ENCODE measurements around the gene ENTPD8.

Gene ENTPD8

GRCh38 chr9:137445930-137446431 is 4.8 kb upstream of the ENTPD8 start:
- DNase-seq = no peak

DNA sequence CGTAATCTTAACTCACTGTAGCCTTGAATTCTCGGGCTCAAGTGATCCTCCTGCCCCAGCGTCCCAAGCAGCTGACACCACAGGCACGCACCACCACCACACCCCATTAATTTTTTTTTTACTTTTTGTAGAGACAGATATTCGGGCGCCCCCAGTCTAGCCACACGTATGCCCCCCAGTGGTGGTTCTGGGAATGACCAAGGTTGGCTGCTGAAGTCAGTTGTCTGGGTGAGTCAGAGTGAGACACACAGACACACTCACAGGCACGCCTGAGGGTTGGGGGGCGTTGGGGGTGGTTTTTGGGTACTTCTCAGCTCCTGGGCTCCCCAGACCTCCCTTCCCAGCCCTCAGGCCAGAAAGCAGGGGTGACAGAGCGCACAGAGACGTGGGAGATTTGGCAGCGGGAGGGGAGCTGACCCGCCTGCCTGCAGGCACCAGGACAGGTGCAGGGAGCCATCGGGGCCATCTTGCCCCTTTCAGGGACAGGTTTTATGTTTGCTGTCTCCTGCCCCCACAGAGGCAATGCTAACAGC is 4.2 kb upstream of the ENTPD8 start:
- peak; percentile 38 for DNase-seq

DNA sequence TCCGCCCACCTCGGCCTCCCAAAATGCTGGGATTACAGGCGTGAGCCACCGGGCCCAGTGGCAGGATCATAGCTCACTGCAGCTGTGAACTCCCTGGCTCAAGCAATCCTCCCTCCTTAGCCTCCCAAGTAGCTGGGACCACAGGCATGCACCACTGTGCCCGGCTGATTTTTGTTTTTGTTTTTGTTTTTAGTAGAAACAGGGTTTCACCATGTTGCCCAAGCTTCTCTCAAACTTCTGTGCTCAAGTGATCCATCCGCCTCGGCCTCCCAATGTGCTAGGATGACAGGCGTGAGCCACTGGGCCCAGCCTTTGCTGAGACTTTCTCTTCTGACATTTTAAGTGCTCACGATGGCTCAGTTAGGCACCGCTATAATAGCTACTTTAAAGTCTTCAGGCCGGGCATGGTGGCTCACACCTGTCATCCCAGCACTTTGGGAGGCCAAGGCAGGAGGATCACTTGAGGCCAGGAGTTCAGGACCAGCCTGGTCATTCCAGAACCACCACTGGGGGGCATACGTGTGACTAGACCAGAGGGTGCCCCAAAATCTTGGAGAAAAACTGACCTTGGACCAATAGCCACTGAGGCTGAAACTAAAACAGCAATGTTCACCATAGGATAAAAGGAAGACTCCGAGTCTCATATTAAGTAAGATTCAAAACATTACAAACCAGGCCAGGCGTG is 3.1 kb upstream of the ENTPD8 start:
- no peak for DNase-seq

GRCh38 chr9:137441935-137442321 is 771 bp upstream of the ENTPD8 start:
- DNase-seq = no peak

- no peak for DNase-seq
Measured at GRCh38 chr9:137439158-137439714, 1.9 kb downstream of the ENTPD8 start.

GRCh38 chr9:137438591-137439157 is 2.5 kb downstream of the ENTPD8 start:
- no peak for DNase-seq

DNA sequence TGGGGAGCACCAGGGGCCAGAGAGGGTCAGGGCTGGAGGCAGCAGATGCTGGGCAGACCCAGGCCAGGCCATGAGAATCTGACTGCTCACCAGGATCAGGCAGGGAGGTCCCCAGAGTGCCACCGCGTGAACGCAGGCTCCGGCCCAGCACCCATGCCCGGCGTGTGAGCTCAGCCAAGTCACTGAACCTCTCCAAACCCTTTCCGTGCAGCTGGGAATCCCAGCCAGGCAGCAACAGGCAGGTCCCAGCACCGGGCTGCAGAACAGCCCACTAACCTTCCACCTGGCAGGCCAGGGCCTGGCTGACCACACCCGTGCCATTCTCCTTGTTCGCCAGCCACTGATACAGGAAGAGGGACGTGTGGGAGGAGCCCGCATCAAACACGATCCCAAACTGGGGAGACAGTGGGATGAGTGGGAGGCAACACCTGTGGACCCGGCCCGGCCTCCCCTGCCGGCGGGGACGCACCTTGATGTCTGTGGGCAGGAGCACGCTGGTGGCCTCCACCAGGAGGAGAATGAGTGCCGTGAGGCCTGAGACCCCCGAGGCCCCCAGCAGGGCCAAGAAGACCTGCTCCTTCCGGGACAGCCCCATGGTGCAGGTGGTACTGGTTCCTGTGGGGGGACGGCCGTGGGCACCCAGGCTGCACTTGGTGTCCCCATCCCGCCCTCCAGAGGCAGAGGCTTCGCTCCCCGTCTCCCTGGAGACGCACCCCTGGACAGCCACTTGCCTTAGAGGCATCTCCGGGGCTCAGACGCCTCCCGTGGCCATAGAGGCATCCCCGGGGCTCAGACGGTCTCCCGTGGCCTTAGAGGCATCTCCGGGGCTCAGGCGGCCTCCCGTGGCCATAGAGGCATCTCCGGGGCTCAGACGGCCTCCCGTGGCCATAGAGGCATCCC is 3.2 kb downstream of the ENTPD8 start:
- DNase-seq = no peak

- DNase-seq = no peak
Measured at GRCh38 chr9:137436761-137437600, 4.2 kb downstream of the ENTPD8 start.

- no peak for DNase-seq
Measured at GRCh38 chr9:137435980-137436760, 5.0 kb downstream of the ENTPD8 start.

DNA sequence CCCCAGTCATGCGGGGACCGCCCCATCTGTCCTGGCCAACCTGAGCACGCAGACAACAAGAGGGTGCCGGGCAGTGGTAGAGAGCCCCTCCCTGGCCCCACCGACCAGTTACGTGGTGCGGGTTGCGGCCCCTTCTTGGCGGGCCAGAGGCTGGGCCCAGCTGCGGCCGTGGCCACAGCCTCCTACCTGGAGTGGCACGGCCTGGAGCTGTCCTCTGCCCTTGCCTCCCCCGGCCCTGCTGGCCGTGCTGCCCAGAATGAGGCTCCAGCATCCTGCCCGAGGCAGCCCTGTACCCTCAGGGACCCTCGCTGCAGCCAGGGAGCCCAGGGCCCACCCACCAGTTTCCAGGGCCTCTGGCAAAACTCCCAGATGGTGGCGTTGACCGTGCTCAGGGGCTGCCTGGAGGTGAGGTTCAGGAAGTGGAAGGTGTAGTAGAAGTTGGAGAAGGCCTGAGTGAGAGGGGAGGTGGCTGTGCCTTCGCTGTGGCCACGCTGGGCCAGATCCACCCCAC is 5.7 kb downstream of the ENTPD8 start:
- no peak for DNase-seq

GRCh38 chr9:137434498-137435380 is 6.4 kb downstream of the ENTPD8 start:
- no peak for DNase-seq

GRCh38 chr9:137433916-137434431 is 7.2 kb downstream of the ENTPD8 start:
- DNase-seq = no peak

DNA sequence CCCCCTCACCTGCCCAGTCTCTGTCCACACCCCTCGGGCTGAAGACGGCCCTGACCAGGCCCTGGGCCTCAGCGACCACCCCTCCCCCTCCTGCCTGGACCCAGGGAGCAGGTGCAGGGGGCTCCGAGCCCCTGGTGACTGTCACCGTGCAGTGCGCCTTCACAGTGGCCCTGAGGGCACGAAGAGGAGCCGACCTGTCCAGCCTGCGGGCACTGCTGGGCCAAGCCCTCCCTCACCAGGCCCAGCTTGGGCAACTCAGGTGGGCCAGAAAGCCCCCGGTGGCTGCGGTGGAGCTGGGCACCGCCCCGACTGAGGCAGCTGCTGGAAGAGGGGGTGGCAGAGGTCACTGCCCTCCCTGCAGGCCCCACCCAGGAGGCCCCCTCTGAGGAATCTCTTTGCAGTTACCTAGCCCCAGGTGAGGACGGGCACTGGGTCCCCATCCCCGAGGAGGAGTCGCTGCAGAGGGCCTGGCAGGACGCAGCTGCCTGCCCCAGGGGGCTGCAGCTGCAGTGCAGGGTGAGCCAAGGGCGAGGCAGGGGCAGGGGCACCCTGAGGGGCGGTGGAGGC is 7.7 kb downstream of the ENTPD8 start:
- no peak for DNase-seq

DNA sequence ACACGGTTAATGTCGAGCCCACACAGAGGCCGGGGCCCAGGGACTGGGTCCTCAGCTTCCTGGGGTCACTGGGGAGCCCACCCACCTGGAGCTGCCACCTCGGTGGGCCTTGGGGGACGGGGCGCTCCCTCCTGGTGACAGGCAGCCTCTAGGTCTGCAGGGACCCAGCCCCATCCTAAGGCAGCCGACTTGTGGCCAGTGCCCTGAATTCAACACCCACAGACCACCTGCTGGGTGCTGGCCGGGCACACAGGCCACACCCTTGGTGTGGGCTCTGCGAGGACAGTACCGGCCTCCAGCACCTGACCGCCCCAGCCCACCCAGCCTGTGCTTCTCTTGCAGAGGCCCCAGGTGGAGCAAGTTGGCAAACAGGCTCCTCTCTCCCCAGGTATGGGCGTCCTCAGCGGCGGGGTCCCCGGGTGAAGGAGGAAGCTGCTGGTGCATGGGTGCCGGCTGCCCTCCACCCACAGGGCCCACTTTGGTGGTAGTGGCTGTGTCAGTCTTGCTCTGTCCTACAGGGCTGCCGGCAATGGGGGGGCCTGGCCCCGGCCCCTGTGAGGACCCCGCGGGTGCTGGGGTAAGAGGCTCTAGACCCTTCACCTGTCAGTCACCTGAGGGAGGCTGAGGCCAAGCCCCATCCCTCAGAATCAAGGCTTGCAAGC is 8.3 kb downstream of the ENTPD8 start:
- no peak for DNase-seq

DNA sequence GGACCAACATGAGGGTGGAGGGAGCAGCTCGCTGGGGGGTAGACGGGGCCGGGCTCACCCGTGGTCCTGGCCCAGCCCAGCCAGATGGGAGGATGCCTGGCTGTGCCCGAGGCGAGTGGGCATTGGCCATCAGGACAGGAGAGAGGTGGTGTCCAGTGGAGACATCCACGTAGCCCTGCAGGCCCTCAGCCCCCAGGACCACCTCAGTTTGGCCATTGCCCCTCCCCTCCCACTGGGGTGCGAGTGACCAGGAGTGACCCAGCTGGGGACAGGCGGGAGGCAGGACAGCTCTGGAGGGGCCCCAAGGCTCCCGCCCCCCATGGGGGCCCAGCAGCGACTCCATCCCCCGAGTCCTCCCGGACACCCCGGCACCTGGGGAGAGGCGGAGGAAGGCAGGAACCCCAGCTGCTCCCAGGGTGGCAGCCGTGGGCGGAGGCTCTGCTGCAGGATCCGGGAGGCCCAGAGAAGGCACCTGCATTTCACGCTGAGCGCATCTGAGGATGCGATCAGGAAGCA is 9.7 kb downstream of the ENTPD8 start:
- DNase-seq = no peak

GRCh38 chr9:137430723-137431415 is 10.3 kb downstream of the ENTPD8 start:
- DNase-seq = no peak

GRCh38 chr9:137429974-137430722 is 11.0 kb downstream of the ENTPD8 start:
- peak; percentile 32 for DNase-seq
